Osteoblast (primary cell): Measurements from ENCODE around the gene PHF10. TPM values are rescaled to one million over a fixed set of nuclear protein-coding genes. Genes with fewer than 3 reads are reported as not detected.

ENCODE experiments used
- DNase-seq: peaks from one replicate; pipeline ENCODE4 v3.0.0; 2011; ENCODE audit warnings: low spot score, mixed read lengths; ENCODE audit not compliant: insufficient read length; ENCODE audit errors: missing footprints
- H2AFZ ChIP-seq: 2 replicates; pipeline ENCODE4 v1.6.0; 2011; ENCODE audit warnings: mild to moderate bottlenecking, low read length
- H3K27ac ChIP-seq: 2 replicates; pipeline ENCODE4 v1.5.1; 2011; ENCODE audit warnings: mild to moderate bottlenecking, low read depth, low read length, moderate library complexity
- H3K27me3 ChIP-seq: 2 replicates; pipeline ENCODE4 v1.6.0; 2012; ENCODE audit warnings: mild to moderate bottlenecking, control low read depth, inconsistent platforms, low read length, moderate library complexity; ENCODE audit not compliant: insufficient read depth
- H3K36me3 ChIP-seq: 2 replicates; pipeline ENCODE4 v1.5.1; 2011; ENCODE audit warnings: mild to moderate bottlenecking, low read length, control low read depth, moderate library complexity; ENCODE audit not compliant: insufficient read depth
- H3K4me1 ChIP-seq: 2 replicates; pipeline ENCODE4 v1.5.1; 2011; ENCODE audit warnings: mild to moderate bottlenecking, low read length, control low read depth, moderate library complexity; ENCODE audit not compliant: insufficient read depth
- H3K4me2 ChIP-seq: 2 replicates; pipeline ENCODE4 v1.6.0; 2011; ENCODE audit warnings: mild to moderate bottlenecking, low read length; ENCODE audit not compliant: insufficient read depth
- H3K4me3 ChIP-seq: fragments of 200-600 bp; sonication (generic); 3 replicates; pipeline ENCODE4 v1.5.1; 2012; ENCODE audit warnings: mild to moderate bottlenecking, low read length, inconsistent platforms; ENCODE audit not compliant: insufficient read depth
- H3K79me2 ChIP-seq: 2 replicates; pipeline ENCODE4 v1.6.0; 2012; ENCODE audit warnings: mild to moderate bottlenecking, low read length, control low read depth, inconsistent platforms; ENCODE audit not compliant: insufficient read depth
- H3K9me3 ChIP-seq: 2 replicates; pipeline ENCODE4 v1.5.1; 2011; ENCODE audit warnings: low read depth, low read length, control low read depth
- H4K20me1 ChIP-seq: 2 replicates; pipeline ENCODE4 v1.6.0; 2012; ENCODE audit warnings: mild to moderate bottlenecking, low read length, control low read depth; ENCODE audit not compliant: insufficient read depth
- CTCF ChIP-seq: IDR thresholded peaks from 2 replicates; pipeline ENCODE4 v1.5.1; 2011; ENCODE audit warnings: mild to moderate bottlenecking, low read depth, low read length, moderate library complexity; ENCODE audit errors: extremely low read depth
- total RNA-seq: library from RNA; depleted of rRNA; stranded (reverse); fragments of >200 nt; gene quantifications from 2 replicates; pipeline ENCODE4 v1.2.3, GENCODE V29; 2012

The PHF10 gene
- total RNA-seq, 1 donor: 21.0 TPM

DNA sequence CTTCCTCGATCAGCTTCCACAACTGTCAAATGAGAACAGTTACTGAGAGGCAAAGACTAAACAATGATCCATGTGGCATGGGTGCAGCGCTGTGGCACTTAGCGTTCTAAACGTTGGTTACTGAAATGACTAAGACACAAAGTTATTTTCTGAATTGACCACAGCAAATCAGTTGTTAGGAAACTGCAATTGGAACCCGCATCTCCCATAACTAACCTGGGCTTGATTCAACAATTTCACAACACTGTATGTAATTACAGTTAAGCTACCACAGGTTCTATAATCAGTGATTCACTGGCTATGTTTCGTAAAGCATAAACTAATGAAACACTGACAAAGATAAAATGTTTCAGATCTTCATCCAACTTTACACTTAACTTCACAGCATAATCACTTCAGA, 35.0 kb downstream of the PHF10 start:
- Histone ChIP-seq H3K27me3 (no peaks in the 10 kb centered on the region), H3K79me2 (peaks cover 18% of the 10 kb centered on the region), H4K20me1 (peaks cover 4% of the 10 kb centered on the region), H3K27ac (peak overlapping the region; percentile 64), H3K9me3 (no peaks in the 10 kb centered on the region), H2AFZ (peak overlapping the region; percentile 35), H3K4me1 (peaks cover 22% of the 10 kb centered on the region), H3K36me3 (peaks cover 19% of the 10 kb centered on the region), H3K4me2 (peak overlapping the region; percentile 69), H3K4me3 (peak overlapping the region; percentile 24)
- DNase-seq: peak; percentile 89
- no peak for TF ChIP-seq CTCF

- H3K4me1 ChIP-seq: peaks cover 17% of the 10 kb centered on the region
- peaks cover 6% of the 10 kb centered on the region for H4K20me1 ChIP-seq
- DNase-seq: no peak
- H2AFZ ChIP-seq: no peak overlapping the region
- no peak overlapping the region for H3K4me2 ChIP-seq
- TF ChIP-seq CTCF: no peak
- H3K27ac ChIP-seq: no peak overlapping the region
- H3K9me3 ChIP-seq: no peaks in the 10 kb centered on the region
- peaks cover 26% of the 10 kb centered on the region for H3K36me3 ChIP-seq
- no peaks in the 10 kb centered on the region for H3K27me3 ChIP-seq
- H3K4me3 ChIP-seq: no peak overlapping the region
- H3K79me2 ChIP-seq: peaks cover 18% of the 10 kb centered on the region
Observed at GRCh38 chr6:169685860-169686259, 38.4 kb downstream of the PHF10 start.

GRCh38 chr6:169684056-169684455, 40.2 kb downstream of the PHF10 start:
- no peaks in the 10 kb centered on the region for H3K9me3 ChIP-seq
- no peak overlapping the region for H3K4me3 ChIP-seq
- no peak overlapping the region for H3K4me2 ChIP-seq
- no peaks in the 10 kb centered on the region for H3K27me3 ChIP-seq
- H3K79me2 ChIP-seq: peaks cover 14% of the 10 kb centered on the region
- peaks cover 5% of the 10 kb centered on the region for H3K4me1 ChIP-seq
- H3K36me3 ChIP-seq: peaks cover 26% of the 10 kb centered on the region
- TF ChIP-seq CTCF: no peak
- peaks cover 6% of the 10 kb centered on the region for H4K20me1 ChIP-seq
- no peak overlapping the region for H3K27ac ChIP-seq
- no peak for DNase-seq
- H2AFZ ChIP-seq: no peak overlapping the region

DNA sequence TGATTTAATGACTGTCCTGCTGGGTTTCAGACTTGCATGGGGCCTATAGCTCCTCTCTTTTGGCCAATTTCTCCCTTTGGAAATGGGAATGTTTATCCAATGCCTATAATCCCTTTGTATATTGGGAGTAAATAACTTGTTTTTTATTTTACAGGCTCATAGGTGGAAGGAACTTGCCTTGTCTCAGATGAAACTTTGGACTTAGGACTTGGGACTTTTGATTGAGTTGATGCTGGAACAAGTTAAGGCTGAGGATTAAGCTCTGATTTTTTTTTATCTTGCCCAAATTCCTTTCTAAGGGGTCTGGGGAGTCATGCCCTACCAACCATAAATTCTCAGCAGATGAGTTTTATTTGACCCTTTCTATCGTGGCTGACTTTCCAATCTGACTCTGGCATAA, 46.0 kb downstream of the PHF10 start:
- Histone ChIP-seq H3K4me1 (no peaks in the 10 kb centered on the region), H2AFZ (no peak overlapping the region), H3K36me3 (peaks cover 10% of the 10 kb centered on the region), H3K4me2 (no peak overlapping the region), H4K20me1 (no peaks in the 10 kb centered on the region), H3K9me3 (no peaks in the 10 kb centered on the region), H3K79me2 (no peaks in the 10 kb centered on the region), H3K4me3 (no peak overlapping the region), H3K27ac (no peak overlapping the region), H3K27me3 (no peaks in the 10 kb centered on the region)
- DNase-seq: no peak
- TF ChIP-seq CTCF: no peak
